HG02885 (cell line): Measurements from ENCODE around the gene AKT3.

Experiments used
- ATAC-seq: cut with Tn5 transposase; IDR thresholded peaks from one replicate; pipeline ENCODE4 v1.9.1; 2021; ENCODE audit warnings: mild to moderate bottlenecking; ENCODE audit not compliant: unreplicated experiment, poor library complexity

The AKT3 gene

DNA sequence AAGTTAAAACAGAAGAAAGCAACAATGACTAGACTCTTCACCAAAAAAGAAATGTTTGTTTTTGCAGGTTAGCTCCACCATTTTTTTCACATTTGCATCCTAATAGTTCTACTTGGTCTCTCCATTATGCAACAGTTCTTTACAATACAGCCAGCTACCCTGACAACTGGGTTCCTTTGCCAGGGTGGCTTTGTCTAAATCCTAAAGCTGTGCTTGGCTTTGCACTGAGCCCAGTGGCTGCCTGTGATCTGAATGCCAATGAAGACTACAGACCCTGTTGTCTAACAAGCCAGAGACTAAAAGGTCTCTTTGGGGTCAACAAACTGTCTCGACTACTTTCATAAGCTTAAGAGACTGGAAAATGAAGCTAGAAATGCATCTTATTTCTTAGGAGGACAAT lies 112.0 kb downstream of the AKT3 start:
- no peak for ATAC-seq

DNA sequence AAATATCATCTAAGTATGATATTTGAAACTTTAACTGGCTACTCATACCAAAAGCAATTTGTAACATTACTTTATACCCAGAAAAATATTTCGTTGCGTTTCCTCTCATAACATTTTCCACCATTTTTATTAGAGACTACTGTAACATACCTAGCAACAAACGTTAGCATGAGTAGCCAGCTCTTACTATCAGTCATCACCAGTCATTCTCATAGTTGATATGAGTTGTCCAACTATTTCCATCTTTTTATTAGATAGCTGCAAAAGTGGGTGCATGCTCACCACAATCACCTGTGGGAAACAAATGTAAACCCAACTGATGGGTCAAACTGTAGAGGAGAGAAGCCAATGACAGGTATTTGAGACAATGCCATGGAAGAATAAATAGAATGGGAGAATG lies 114.6 kb downstream of the AKT3 start:
- peak; percentile 78 for ATAC-seq

- ATAC-seq, result no peak
These were observed 115.7 kb downstream of the AKT3 start for GRCh38 chr1:243734308-243734695.

DNA sequence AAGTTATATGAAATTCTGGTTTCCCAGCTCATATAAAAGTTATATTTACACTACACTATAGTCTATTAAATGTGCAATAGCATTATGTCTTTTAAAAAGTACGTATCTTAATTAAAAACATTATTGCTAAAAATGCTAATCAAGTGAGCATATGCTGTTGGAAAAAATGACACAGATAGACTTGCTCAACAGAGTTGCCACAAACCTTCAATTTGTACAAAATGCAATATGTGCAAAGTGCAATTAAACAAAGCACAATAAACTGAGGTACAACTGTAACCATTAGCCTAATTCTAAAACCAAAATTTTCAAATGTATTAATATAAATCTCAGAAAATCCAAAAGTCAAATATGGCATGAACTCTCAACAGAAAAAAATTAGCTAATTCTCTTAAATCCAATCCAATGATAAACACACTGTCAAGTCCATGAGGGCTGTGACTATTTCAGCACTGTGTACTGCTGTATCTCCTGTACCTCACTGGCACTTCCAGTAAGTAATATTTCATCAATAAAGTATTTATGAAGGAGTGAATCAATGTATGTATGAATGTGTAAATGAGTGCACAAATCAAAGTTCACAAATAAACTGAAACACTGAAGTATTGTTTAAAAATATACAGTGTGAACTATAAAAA lies 116.3 kb downstream of the AKT3 start:
- no peak for ATAC-seq

DNA sequence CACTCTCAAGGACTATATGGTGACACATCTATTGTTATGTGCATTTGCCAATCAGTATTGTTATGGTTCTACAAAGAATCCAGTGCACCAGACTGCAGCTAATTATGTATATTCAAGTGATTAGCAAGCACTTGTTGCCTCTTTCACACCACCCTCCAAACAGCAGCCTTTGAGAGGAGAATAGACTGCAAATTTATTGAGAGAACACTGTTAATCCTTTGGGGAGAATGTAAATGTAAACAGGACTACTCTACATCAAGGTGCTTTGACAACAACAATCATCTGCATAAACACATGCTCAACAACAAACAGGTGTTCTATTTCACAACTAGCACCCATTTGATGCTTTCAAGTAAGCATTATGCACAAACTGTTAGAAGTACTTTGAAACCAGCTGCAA lies 117.4 kb downstream of the AKT3 start:
- no peak for ATAC-seq

- no peak for ATAC-seq
These were observed 117.9 kb downstream of the AKT3 start for GRCh38 chr1:243731974-243732625.

DNA sequence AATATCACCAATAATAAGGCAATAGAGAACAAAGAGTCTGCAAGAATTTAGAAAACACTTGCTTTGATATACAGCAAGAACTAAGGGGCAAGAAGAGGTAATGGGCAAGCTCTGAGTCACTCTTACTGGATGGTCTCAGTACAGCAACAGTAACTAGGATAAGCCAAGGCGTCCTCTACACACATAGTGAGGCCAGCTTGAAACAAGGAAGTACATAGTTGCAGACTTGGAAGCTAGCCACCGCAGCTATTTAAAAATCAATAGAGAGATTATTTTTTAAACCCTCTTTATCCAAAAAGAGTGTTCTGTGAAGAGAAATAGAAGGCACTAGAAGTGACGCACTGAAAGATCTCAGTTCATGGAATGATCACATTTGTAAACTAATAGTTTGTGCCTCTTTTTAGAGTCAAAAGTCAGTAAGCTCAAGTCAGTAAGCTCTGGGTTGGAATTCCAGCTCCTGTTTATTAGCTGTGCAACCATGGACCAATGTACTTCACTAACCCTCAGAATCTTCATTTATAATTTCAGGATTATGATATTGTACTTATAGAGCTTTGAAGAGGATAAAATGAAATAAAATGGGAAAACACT lies 118.6 kb downstream of the AKT3 start:
- ATAC-seq, result no peak

DNA sequence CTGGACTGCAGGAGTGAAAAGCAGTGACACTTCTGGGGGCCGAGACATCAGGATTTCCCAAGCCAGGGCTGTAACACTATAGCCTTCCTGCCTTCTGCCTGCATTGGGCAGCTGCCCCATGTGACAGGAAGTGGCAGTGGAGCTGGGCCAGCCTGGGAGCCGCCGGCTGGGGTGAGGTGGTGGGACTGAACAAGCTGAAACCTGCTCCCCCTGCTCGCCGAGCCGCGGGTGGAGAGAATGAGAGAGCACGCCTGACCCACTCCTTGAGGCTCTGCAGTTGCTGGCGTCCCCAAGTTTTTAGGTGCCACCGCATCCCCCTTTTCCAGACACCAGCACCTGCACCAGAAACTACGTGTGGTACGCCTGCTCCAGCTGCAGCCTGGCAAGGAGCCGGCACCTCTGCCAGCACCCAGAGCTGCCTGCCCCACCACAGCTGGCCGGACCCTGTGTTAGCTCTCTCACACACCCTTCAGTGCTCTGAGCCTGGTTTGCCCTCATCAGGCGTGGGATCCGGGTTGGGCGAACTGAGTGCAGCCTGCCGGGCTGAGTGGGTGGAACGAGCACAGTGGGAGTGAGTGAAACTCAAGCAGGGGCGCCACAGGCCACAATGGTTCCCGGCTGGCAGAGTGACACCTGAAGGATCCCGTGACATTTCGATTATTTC lies 119.4 kb downstream of the AKT3 start:
- no peak for ATAC-seq

DNA sequence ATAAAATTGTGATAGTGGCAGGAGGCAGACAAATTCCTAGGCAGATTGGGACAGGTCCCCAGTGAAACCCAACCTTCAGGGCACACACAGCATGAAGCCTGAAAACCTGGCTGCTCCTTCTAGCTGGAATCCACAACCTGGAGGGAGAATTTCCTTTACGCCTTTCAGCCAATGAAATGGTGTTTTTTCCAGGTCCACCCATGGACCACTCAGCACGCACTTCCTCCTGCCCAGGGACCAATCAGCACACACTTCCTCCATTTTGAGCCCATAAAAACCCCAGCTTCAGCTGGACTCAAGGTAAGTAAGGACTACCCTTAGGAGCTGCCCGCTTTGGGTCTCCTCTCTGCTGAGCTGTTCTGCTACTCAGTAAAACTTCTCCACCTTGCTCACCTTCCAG lies 120.1 kb downstream of the AKT3 start:
- no peak for ATAC-seq

- peak; percentile 83 for ATAC-seq
These were observed 122.4 kb downstream of the AKT3 start for GRCh38 chr1:243727503-243728203.

- peak; percentile 19 for ATAC-seq
These were observed 123.1 kb downstream of the AKT3 start for GRCh38 chr1:243726806-243727502.

DNA sequence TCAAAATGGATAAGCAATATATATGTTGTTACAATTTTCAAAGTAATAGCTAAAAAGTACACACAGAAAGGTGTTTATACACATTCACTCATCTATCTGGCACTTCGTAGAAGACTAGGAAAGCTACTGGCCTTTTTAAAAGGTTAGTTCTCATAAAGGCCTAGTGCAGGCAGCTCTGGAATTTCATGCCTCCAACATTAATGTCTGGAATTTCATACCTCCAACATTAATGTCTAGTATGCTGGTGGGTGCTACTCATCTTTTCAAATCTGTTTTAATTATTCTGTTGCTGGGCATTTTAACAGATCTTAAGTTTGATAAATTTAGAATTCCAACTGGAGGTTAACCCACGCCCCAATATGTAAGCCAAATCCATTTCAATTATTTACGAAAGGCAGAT lies 124.2 kb downstream of the AKT3 start:
- ATAC-seq, result no peak

DNA sequence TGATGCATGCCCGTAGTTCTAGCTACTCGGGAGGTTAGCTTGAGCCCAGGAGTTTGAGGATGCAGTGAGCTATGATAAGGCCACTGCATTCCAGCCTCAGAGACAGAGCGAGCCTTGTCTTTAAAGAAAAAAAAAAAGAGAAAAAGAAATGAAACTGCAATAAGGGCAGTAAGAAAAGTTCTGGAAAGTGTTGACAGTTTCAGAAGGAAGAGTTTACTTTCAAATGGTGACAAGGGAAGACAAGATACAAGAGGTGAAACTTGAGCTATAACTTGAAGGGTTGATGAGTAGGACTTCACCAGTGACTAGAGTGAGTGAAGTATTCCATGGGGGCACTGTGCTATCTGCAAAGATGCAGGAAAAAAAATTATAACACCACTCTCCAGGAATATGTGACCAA lies 125.0 kb downstream of the AKT3 start:
- ATAC-seq, result no peak

- ATAC-seq, result no peak
These were observed 126.5 kb downstream of the AKT3 start for GRCh38 chr1:243723458-243724043.

GRCh38 chr1:243723050-243723449 lies 127.0 kb downstream of the AKT3 start:
- ATAC-seq, result no peak

DNA sequence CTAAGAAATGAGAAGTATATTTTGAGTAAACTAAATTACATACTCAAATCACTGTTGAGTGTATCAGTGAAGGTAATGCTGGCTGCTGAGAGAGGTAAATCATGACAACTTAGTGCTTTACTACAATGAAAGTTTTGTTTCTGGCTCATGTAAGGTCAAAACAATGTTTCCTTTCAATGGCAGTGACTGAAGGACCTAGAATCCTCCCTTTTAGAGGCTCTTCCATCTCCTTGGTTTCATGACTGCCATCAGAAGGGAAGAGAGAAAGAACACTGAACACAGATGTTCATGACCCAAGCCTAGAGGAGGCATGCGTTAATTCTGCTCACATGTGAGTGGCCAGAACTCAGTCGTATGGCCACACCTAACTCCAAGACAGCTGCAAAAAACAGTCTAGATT lies 130.6 kb downstream of the AKT3 start:
- no peak for ATAC-seq

DNA sequence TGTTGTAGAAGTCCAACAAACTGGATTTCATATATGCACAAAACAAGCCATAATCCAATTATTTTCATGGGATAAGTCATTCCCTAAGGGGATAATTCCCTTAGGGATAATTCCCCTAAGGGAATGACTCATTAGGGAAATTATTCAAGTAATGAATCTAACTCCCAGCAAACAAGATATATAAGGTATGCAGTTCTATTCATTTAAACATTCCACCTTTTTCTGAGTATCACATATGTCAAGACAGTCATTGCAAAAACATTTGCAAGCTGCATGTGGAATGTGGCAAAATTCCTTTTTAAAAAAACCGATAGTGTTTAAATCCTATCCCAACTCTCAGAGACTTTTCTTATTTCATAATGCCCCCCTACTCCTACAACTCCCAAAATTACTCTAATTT lies 131.2 kb downstream of the AKT3 start:
- ATAC-seq, result no peak

GRCh38 chr1:243718022-243718421 lies 132.0 kb downstream of the AKT3 start:
- ATAC-seq, result no peak

GRCh38 chr1:243716906-243717305 lies 133.1 kb downstream of the AKT3 start:
- ATAC-seq, result no peak

DNA sequence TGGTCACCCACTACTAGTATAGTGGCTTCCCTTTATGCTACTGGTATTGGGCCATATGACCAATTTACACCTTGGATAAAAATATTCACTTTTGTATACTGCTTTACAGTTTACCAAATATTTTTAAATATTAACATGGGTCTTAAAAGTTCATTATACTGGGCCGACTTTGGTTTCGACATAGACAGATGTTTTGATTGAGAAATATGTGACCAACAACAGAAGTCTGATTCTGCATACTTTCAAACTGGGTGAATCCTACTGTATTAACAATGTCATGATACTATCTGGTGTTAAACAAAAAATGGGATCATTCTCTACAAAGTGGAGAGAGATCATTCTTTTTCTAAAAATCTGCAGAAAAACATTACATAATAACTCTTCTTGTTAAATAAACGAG lies 134.8 kb downstream of the AKT3 start:
- ATAC-seq, result no peak
